Neural progenitor cell (in vitro differentiated cells): Measurements from ENCODE around the gene ZNF274. TPM values are rescaled to one million over a fixed set of nuclear protein-coding genes. Genes with fewer than 3 reads are reported as not detected.

ENCODE experiments used
- DNase-seq: peaks from one replicate; pipeline ENCODE4 v3.0.0-alpha.2; 2016; ENCODE audit warnings: low spot score
- H2AFZ ChIP-seq: fragments of 200-600 bp; sonication (generic); replicated peaks from 2 replicates; pipeline ENCODE4 v1.6.1; 2016; ENCODE audit warnings: antibody characterized with exemption
- H3F3A ChIP-seq: fragments of 200-600 bp; sonication (generic); 2 replicates; pipeline ENCODE4 v1.6.1; 2016; ENCODE audit warnings: antibody characterized with exemption, low read depth
- H3K27ac ChIP-seq: fragments of 200-600 bp; sonication (generic); 2 replicates; pipeline ENCODE4 v1.5.1; 2016; ENCODE audit warnings: mild to moderate bottlenecking
- H3K27me3 ChIP-seq: fragments of 200-600 bp; sonication (generic); 2 replicates; pipeline ENCODE4 v1.6.1; 2016; ENCODE audit warnings: mild to moderate bottlenecking, moderate library complexity
- H3K36me3 ChIP-seq: fragments of 200-600 bp; sonication (generic); 2 replicates; pipeline ENCODE4 v1.5.1; 2016
- H3K4me1 ChIP-seq: fragments of 200-600 bp; sonication (generic); 2 replicates; pipeline ENCODE4 v1.6.1; 2016; ENCODE audit warnings: mixed run types
- H3K4me2 ChIP-seq: fragments of 200-600 bp; sonication (generic); 2 replicates; pipeline ENCODE4 v1.6.1; 2016
- H3K4me3 ChIP-seq: fragments of 200-600 bp; sonication (generic); 2 replicates; pipeline ENCODE4 v1.5.1; 2016
- H3K79me2 ChIP-seq: fragments of 200-600 bp; sonication (generic); 2 replicates; pipeline ENCODE4 v1.6.1; 2016; ENCODE audit warnings: low read depth
- H3K9ac ChIP-seq: fragments of 200-600 bp; sonication (generic); 2 replicates; pipeline ENCODE4 v1.6.1; 2016
- H3K9me3 ChIP-seq: fragments of 200-600 bp; sonication (generic); 2 replicates; pipeline ENCODE4 v1.5.1; 2016; ENCODE audit warnings: low read depth
- H4K20me1 ChIP-seq: fragments of 200-600 bp; sonication (generic); 2 replicates; pipeline ENCODE4 v1.6.1; 2016; ENCODE audit warnings: low read depth
- H3K27ac Mint-ChIP-seq: 3 replicates; pipeline ENCODE4 v1.8.0; 2021; ENCODE audit warnings: mixed read lengths
- H3K27me3 Mint-ChIP-seq: 2 replicates; pipeline ENCODE4 v1.8.0; 2022; ENCODE audit warnings: low read depth, mild to moderate bottlenecking, inconsistent platforms, moderate library complexity, mixed read lengths; ENCODE audit not compliant: insufficient read depth
- H3K36me3 Mint-ChIP-seq: 3 replicates; pipeline ENCODE4 v1.8.0; 2021; ENCODE audit warnings: mixed read lengths
- H3K4me1 Mint-ChIP-seq: 3 replicates; pipeline ENCODE4 v1.8.0; 2021; ENCODE audit warnings: mixed read lengths
- H3K4me3 Mint-ChIP-seq: 3 replicates; pipeline ENCODE4 v1.8.0; 2021; ENCODE audit warnings: mild to moderate bottlenecking, moderate library complexity, mixed read lengths
- H3K9me3 Mint-ChIP-seq: 3 replicates; pipeline ENCODE4 v1.8.0; 2020; ENCODE audit warnings: mixed read lengths
- CTCF ChIP-seq: fragments of 200-600 bp; sonication (generic); IDR thresholded peaks from 2 replicates; pipeline ENCODE4 v1.5.1; 2017; ENCODE audit warnings: antibody characterized with exemption, mild to moderate bottlenecking
- EZH2 ChIP-seq: fragments of 200-600 bp; sonication (generic); IDR thresholded peaks from 2 replicates; pipeline ENCODE4 v1.6.1; 2017; ENCODE audit warnings: antibody characterized with exemption, mild to moderate bottlenecking, moderate library complexity
- EZH2phosphoT487 ChIP-seq: fragments of 200-600 bp; sonication (generic); IDR thresholded peaks from 2 replicates; pipeline ENCODE4 v1.6.1; 2017; ENCODE audit warnings: antibody characterized with exemption
- total RNA-seq: library from RNA; depleted of rRNA; stranded (reverse); fragments of >200 nt; gene quantifications from 2 replicates; pipeline ENCODE4 v1.2.3, GENCODE V29; 2015; ENCODE audit warnings: low replicate concordance

Gene ZNF274
- total RNA-seq, 1 donor from 2014 or later = 39.3 TPM

- no peak overlapping the region for H3K27ac ChIP-seq
Observed at GRCh38 chr19:58213075-58213369, 30.2 kb downstream of the ZNF274 start.

GRCh38 chr19:58217069-58217481, 34.2 kb downstream of the ZNF274 start:
- peaks cover 73% of the 10 kb centered on the region for H3K9me3 Mint-ChIP-seq
- Histone ChIP-seq H3K9me3 (peaks cover 12% of the 10 kb centered on the region), H3K4me1 (no peaks in the 10 kb centered on the region), H3K4me3 (no peak overlapping the region), H3K27me3 (no peaks in the 10 kb centered on the region), H3K4me2 (no peak overlapping the region), H3F3A (no peaks in the 10 kb centered on the region), H2AFZ (no peak overlapping the region), H3K9ac (no peak overlapping the region), H3K36me3 (peaks cover 18% of the 10 kb centered on the region), H3K79me2 (no peaks in the 10 kb centered on the region), H4K20me1 (no peaks in the 10 kb centered on the region), H3K27ac (no peak overlapping the region)
- H3K27me3 Mint-ChIP-seq = peaks cover 7% of the 10 kb centered on the region
- no peak overlapping the region for H3K27ac Mint-ChIP-seq
- no peaks in the 10 kb centered on the region for H3K4me1 Mint-ChIP-seq
- no peak overlapping the region for H3K4me3 Mint-ChIP-seq
- DNase-seq = no peak
- peaks cover 28% of the 10 kb centered on the region for H3K36me3 Mint-ChIP-seq
- TF ChIP-seq CTCF (no peak), EZH2 (no peak), EZH2phosphoT487 (no peak)

More at GRCh38 chr19:58213075-58213369, 30.2 kb downstream of the ZNF274 start:
- Histone ChIP-seq H3K27me3 (no peaks in the 10 kb centered on the region), H3K4me3 (no peak overlapping the region), H2AFZ (no peak overlapping the region), H4K20me1 (no peaks in the 10 kb centered on the region), H3F3A (no peaks in the 10 kb centered on the region), H3K79me2 (no peaks in the 10 kb centered on the region), H3K36me3 (peaks cover 30% of the 10 kb centered on the region), H3K9ac (no peak overlapping the region), H3K9me3 (peaks cover 15% of the 10 kb centered on the region), H3K4me2 (no peak overlapping the region), H3K4me1 (no peaks in the 10 kb centered on the region)
- peaks cover 10% of the 10 kb centered on the region for H3K27me3 Mint-ChIP-seq
- no peak overlapping the region for H3K4me3 Mint-ChIP-seq
- TF ChIP-seq EZH2 (no peak), CTCF (no peak), EZH2phosphoT487 (no peak)
- H3K9me3 Mint-ChIP-seq = peaks cover 85% of the 10 kb centered on the region
- peaks cover 66% of the 10 kb centered on the region for H3K36me3 Mint-ChIP-seq
- H3K27ac Mint-ChIP-seq = no peak overlapping the region
- H3K4me1 Mint-ChIP-seq = no peaks in the 10 kb centered on the region
- DNase-seq = no peak

DNA sequence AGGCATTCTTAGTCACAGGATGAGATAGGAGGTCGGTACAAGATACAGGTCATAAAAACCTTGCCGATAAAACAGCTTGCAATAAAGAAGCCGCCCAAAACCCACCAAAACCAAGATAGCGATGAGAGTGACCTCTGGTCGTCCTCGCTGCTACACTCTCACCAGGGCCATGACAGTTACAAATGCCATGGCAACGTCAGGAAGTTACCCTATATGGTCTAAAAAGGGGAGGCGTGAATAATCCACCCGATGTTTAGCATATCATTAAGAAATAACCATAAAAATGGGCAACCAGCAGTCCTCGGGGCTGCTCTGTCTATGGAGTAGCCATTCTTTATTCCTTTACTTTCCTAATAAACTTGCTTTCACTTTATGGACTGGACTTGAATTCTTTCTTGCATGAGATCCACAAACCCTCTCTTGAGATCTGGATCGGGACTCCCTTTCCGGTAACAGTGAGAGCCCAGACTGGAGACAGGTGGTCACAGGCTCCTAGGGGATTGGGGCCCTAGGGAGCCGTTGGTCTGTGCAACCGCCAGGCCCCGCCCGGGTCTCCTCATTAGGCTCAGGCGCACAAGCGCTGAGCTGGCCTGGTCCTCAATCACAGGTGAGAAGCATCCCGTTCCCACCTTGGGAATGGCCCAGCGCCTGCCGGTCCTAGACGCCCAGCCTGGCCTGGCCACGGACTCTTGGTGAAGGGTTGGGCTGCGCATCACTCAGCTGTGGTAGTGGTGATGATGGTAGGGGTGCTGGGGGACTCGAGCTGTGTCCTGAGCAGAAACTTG, 34.9 kb downstream of the ZNF274 start:
- H3K4me3 Mint-ChIP-seq = no peak overlapping the region
- peaks cover 12% of the 10 kb centered on the region for H3K9me3 ChIP-seq
- no peaks in the 10 kb centered on the region for H3K4me1 ChIP-seq
- DNase-seq = no peak
- H3F3A ChIP-seq = no peaks in the 10 kb centered on the region
- peaks cover 71% of the 10 kb centered on the region for H3K9me3 Mint-ChIP-seq
- H3K79me2 ChIP-seq = no peaks in the 10 kb centered on the region
- H3K27ac ChIP-seq = no peak overlapping the region
- H3K9ac ChIP-seq = no peak overlapping the region
- H3K4me3 ChIP-seq = no peak overlapping the region
- TF ChIP-seq CTCF = no peak
- TF ChIP-seq EZH2phosphoT487 = no peak
- no peak for TF ChIP-seq EZH2
- H3K4me2 ChIP-seq = no peak overlapping the region
- no peaks in the 10 kb centered on the region for H3K27me3 ChIP-seq
- peaks cover 23% of the 10 kb centered on the region for H3K36me3 Mint-ChIP-seq
- H3K36me3 ChIP-seq = peaks cover 11% of the 10 kb centered on the region
- no peaks in the 10 kb centered on the region for H4K20me1 ChIP-seq
- H3K27me3 Mint-ChIP-seq = peaks cover 7% of the 10 kb centered on the region
- no peak overlapping the region for H2AFZ ChIP-seq
- H3K4me1 Mint-ChIP-seq = no peaks in the 10 kb centered on the region
- H3K27ac Mint-ChIP-seq = no peak overlapping the region
